ENCODE measurements around the gene HBEGF.

The HBEGF gene

DNA sequence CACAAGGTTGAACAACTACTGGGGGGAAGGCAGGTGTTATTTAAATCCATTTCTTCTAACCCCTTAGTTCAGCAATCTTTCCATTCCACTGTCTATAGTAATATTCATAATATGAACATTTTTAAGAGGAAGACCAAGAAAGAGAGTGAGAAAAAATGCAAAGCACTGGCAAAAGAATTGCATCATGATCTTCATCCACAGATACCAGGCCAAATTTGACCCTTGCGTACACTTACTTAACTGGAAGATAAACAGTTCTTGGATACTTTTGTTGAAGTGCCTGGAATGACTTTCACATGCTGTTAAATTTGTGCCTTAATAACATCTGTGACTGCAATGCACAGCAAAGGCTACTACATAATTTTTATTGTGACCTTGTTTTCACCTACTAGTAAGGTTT, 45.3 kb downstream of the HBEGF start:
- no peak for DNase-seq

DNA sequence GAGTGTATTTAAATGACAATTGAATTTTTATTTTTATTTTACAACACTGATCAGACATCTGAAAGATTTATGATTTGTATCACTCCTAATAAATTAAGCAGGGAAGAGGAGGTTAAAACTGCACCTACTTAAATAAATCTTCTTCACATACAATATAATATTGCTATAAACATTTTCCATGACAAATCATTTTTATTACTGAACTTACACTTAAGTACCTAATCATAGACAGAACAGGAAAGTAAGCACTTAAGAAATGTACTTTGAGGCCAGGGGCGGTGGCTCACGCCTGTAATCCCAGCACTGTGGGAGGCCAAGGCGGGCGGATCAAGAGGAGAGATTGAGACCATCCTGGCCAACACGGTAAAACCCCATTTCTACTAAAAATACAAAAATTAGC, 47.3 kb downstream of the HBEGF start:
- DNase-seq = no peak

DNA sequence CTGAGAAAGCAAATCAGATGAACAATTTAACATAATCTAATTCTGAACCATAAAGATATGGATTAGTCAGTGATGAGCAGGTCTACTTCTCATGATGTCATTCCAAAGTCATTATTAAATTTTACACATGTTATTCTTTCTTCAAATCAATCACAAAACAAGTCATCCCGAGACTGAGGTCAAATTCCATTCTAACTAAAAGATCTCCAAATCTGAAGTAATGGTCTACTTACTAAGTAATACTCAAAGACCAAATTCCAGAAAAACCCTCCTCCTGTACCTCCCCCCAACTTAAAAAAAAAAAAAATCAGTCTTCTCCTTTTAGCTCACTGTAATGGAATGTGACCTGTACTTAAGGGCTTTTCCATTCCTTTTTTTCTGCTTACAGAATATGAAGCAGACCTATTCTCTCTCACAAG, 48.2 kb downstream of the HBEGF start:
- DNase-seq = no peak

DNA sequence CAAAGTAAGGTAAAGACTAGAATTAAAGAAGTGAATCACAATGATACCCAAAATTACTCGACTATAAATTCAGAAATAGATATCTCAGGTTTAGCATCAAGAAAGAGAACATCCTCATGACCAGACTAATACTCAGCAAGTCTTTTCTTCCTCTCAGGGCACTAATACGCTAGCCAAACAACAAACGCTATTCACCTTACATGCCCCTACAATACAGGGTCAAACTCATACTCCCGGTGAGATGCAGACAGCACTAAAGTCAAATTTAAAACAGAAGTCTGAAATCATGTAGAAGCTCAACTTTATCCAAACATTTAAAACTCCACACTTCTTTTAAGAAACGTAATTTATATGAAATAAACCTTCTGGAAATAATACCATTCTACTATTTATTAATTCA, 49.1 kb downstream of the HBEGF start:
- DNase-seq = no peak

GRCh38 chr5:140296289-140296688, 50.1 kb downstream of the HBEGF start:
- no peak for DNase-seq

- DNase-seq = peak; percentile 7
Measured at GRCh38 chr5:140295414-140295813, 51.0 kb downstream of the HBEGF start.

GRCh38 chr5:140294753-140295152, 51.6 kb downstream of the HBEGF start:
- no peak for DNase-seq

- no peak for DNase-seq
Measured at GRCh38 chr5:140293849-140294100, 52.6 kb downstream of the HBEGF start.

GRCh38 chr5:140293091-140293848, 53.1 kb downstream of the HBEGF start:
- no peak for DNase-seq

DNA sequence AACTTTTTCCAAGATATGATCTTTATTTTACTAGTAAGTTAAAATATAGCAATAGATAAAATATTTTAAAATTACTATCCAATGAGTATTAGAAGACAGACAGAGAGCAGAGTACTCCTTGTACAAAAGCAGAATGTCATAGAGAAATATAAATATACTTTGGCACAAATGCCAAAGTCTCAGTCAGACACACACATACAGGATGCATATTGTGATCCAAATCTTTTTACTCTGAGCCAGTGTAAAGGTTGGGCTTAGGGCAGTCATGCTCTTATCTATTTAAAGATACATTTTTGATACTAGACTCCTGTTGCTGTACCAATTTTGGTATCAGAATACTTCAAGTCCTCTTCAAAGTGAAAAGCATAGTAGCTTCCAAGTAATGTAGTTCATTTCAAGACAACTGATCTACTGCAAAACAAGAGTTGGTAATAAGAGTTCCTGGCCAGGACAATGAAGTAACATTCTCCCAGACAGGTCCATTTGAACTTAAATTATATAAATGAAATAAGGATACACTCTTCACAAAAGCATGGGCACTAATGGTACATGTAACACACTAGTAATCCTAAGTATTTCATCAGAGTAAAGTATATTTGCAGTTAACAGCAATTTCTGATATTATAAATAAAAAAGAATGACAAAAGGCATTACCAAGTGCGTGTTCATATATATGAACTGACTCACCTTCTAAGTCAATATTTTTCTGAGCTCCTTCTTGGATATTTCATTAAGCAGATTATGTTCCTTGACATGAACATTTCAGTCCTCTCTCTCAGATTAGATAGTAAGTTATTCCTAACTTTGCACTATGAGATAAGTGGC, 54.0 kb downstream of the HBEGF start:
- DNase-seq = no peak

GRCh38 chr5:140287801-140288521, 58.4 kb downstream of the HBEGF start:
- no peak for DNase-seq

- DNase-seq = no peak
Measured at GRCh38 chr5:140286424-140286823, 60.0 kb downstream of the HBEGF start.

GRCh38 chr5:140284013-140284412, 62.4 kb downstream of the HBEGF start:
- no peak for DNase-seq
